ENCODE results near the gene CARS1. TPM values are rescaled to one million over a fixed set of nuclear protein-coding genes. Genes with fewer than 3 reads are reported as not detected.

CARS1 gene
- total and polyA plus RNA-seq, 2 donors (not counting 1 experiment from before 2014, with no cell fraction given): 31.3 to 49.5 TPM

DNA sequence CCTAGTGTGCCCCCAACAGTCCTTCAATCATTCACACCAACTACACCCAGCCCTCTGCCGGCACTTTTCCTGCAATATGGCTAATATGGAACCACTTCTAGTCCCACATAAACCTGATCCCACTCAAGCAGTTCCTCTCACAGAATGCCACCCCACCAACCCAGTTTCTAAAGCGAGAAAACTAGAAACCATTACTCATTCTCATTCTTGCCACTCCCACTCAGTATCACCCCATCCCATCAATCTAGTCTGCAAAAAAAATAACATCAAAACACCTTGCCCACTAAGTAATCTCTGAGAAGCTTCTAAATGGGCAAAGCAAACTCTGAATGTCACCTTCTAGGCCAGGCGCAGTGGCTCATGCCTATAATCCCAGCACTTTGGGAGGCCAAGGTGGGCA, 83.0 kb downstream of the CARS1 start:
- peaks cover 8 to 93% of the 10 kb centered on the region in 2 experiments for H3K36me3 ChIP-seq (replicated peaks in 1 of 2; ENCODE audit: control extremely low read depth in 1 of 2, control insufficient read depth in 1 of 2, extremely low read depth in 1 of 2, insufficient read depth in 2 of 2, low read length in 1 of 2)
- H3K4me3 ChIP-seq (ENCODE audit: control extremely low read depth in 1 of 5, extremely low read depth in 1 of 5, insufficient read depth in 1 of 5, low read depth in 2 of 5, low read length in 4 of 5): no peak overlapping the region
- POLR2A ChIA-PET: no interaction called here
- WGBS (ENCODE audit: insufficient coverage): 98% methylated on average over 3 of the region's 3 CpGs
- no peak overlapping the region for H2AFZ ChIP-seq (ENCODE audit: insufficient read depth, low read depth, low read length, poor library complexity, severe bottlenecking)
- H3K9ac ChIP-seq (ENCODE audit: low read length): no peak overlapping the region
- peaks cover 64% of the 10 kb centered on the region for H3K79me2 ChIP-seq (ENCODE audit: control insufficient read depth, insufficient read depth, low read length)
- DNase-seq (no peak), ATAC-seq (ENCODE audit: low read depth) (no peak)
- no peak overlapping the region for H3K4me2 ChIP-seq (replicated peaks; ENCODE audit: low read depth, low read length, poor library complexity, severe bottlenecking)
- no peaks in the 10 kb centered on the region for H3K4me1 ChIP-seq (ENCODE audit: control insufficient read depth in 2 of 2, insufficient read depth in 2 of 2, low read length in 2 of 2)
- intact Hi-C loops (cut with micrococcal nuclease): no loop called here
- CTCF ChIA-PET: interaction anchor here (4.0 kb wide), 1 partner anchor 116 kb away, joined by 69 read pairs; no protein-coding TSS in a partner anchor
- H3K27ac ChIP-seq (ENCODE audit: low read length in 2 of 2): no peak overlapping the region
- TF ChIP-seq CTCF (IDR thresholded peaks at IDR 0.05) (no peak), EZH2 (IDR thresholded peaks at IDR 0.05; ENCODE audit: borderline replicate concordance, insufficient read depth, low read depth, low read length, poor library complexity, severe bottlenecking) (no peak)
- no peaks in the 10 kb centered on the region for H3K27me3 ChIP-seq (replicated peaks in 1 of 4; ENCODE audit: control extremely low read depth in 1 of 4, control insufficient read depth in 3 of 4, insufficient read depth in 4 of 4, low read length in 3 of 4)
- Mint-ChIP-seq H3K4me3 (no peak overlapping the region), H3K27ac (no peak overlapping the region), H3K4me1 (peaks cover 5% of the 10 kb centered on the region), H3K27me3 (no peaks in the 10 kb centered on the region), H3K9me3 (ENCODE audit: insufficient read depth) (no peaks in the 10 kb centered on the region)
- no peaks in the 10 kb centered on the region for H3K9me3 ChIP-seq (ENCODE audit: control extremely low read depth in 1 of 3, control insufficient read depth in 2 of 3, insufficient read depth in 1 of 3, low read length in 2 of 3)
- peaks cover 45% of the 10 kb centered on the region for H4K20me1 ChIP-seq (ENCODE audit: control insufficient read depth, insufficient read depth, low read length, poor library complexity, severe bottlenecking)

DNA sequence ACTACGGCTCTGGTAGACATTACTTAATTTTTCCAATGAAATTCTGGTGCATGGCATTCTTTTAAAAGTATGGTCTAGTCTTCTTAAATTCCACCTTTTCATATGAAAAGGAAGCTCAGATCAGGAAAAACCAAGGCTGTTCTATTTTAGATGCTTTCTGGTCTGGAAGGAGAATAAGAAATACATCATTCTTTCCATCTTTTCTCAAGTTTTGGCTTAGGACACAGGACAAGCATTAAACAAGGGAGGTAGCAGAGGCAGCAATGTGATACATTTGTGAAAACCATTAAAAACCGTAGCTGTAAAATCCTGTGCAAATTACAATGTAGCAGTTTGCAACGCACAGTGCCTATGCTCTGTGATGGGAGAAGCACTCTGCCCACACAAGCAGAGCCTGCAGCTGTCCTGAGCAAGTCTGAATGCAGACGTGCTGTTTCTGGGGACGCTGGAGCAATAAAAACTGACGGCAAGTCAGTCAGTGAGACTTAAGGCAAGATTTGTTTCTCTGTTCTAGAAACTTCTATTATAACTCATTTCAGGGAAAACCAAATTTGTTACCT, 88.8 kb downstream of the CARS1 start:
- Histone ChIP-seq H3K36me3 (replicated peaks in 1 of 2; ENCODE audit: control extremely low read depth in 1 of 2, control insufficient read depth in 1 of 2, extremely low read depth in 1 of 2, insufficient read depth in 2 of 2, low read length in 1 of 2) (peaks cover 17 to 93% of the 10 kb centered on the region in 2 experiments), H3K4me1 (ENCODE audit: control insufficient read depth in 2 of 2, insufficient read depth in 2 of 2, low read length in 2 of 2) (no peaks in the 10 kb centered on the region), H3K4me2 (replicated peaks; ENCODE audit: low read depth, low read length, poor library complexity, severe bottlenecking) (no peak overlapping the region), H4K20me1 (ENCODE audit: control insufficient read depth, insufficient read depth, low read length, poor library complexity, severe bottlenecking) (peaks cover 39% of the 10 kb centered on the region), H3K27me3 (replicated peaks in 1 of 4; ENCODE audit: control extremely low read depth in 1 of 4, control insufficient read depth in 3 of 4, insufficient read depth in 4 of 4, low read length in 3 of 4) (no peaks in the 10 kb centered on the region), H3K4me3 (ENCODE audit: control extremely low read depth in 1 of 5, extremely low read depth in 1 of 5, insufficient read depth in 1 of 5, low read depth in 2 of 5, low read length in 4 of 5) (no peak overlapping the region), H3K27ac (ENCODE audit: low read length in 2 of 2) (no peak overlapping the region), H2AFZ (ENCODE audit: insufficient read depth, low read depth, low read length, poor library complexity, severe bottlenecking) (no peak overlapping the region), H3K9me3 (ENCODE audit: control extremely low read depth in 1 of 3, control insufficient read depth in 2 of 3, insufficient read depth in 1 of 3, low read length in 2 of 3) (no peaks in the 10 kb centered on the region), H3K9ac (ENCODE audit: low read length) (no peak overlapping the region), H3K79me2 (ENCODE audit: control insufficient read depth, insufficient read depth, low read length) (peaks cover 44% of the 10 kb centered on the region)
- Mint-ChIP-seq H3K4me1 (no peaks in the 10 kb centered on the region), H3K27me3 (no peaks in the 10 kb centered on the region), H3K27ac (no peak overlapping the region), H3K4me3 (no peak overlapping the region), H3K9me3 (ENCODE audit: insufficient read depth) (no peaks in the 10 kb centered on the region)
- ATAC-seq (ENCODE audit: low read depth) (no peak), DNase-seq (no peak)
- ChIA-PET POLR2A (no interaction called here), CTCF (interaction anchor here (0.7 kb wide), 1 partner anchor 714 kb away, joined by 3 read pairs; no protein-coding TSS in a partner anchor)
- intact Hi-C loops (cut with micrococcal nuclease): no loop called here
- TF ChIP-seq CTCF (IDR thresholded peaks at IDR 0.05): no peak
- no peak for TF ChIP-seq EZH2 (IDR thresholded peaks at IDR 0.05; ENCODE audit: borderline replicate concordance, insufficient read depth, low read depth, low read length, poor library complexity, severe bottlenecking)
- WGBS (ENCODE audit: insufficient coverage): 97% methylated on average over 3 of the region's 6 CpGs

Measured in B cell (primary cell).